CD1c-positive myeloid dendritic cell (primary cell): Measurements from ENCODE around the gene COPZ1.

Experiments used
- DNase-seq: peaks from one replicate; pipeline ENCODE4 v3.0.0-alpha.2; 2016; ENCODE audit errors: extremely low spot score

Gene COPZ1

GRCh38 chr12:54394281-54394719 lies 69.4 kb downstream of the COPZ1 start:
- DNase-seq: peak; percentile 84

GRCh38 chr12:54394986-54395385 lies 70.1 kb downstream of the COPZ1 start:
- no peak for DNase-seq

GRCh38 chr12:54395545-54395944 lies 70.6 kb downstream of the COPZ1 start:
- DNase-seq: no peak

GRCh38 chr12:54397157-54397556 lies 72.2 kb downstream of the COPZ1 start:
- DNase-seq: no peak

- no peak for DNase-seq
Observed at GRCh38 chr12:54398218-54398617, 73.3 kb downstream of the COPZ1 start.

GRCh38 chr12:54398995-54399793 lies 74.3 kb downstream of the COPZ1 start:
- peak; percentile 92 for DNase-seq

- no peak for DNase-seq
Observed at GRCh38 chr12:54401119-54401518, 76.2 kb downstream of the COPZ1 start.
